SIG-M5 (cell line): ENCODE data around the gene HSPG2.

Experiments
- DNase-seq: peaks from one replicate; lab custom pipeline; 2025; lab: John Stamatoyannopoulos, UW

HSPG2 gene

DNA sequence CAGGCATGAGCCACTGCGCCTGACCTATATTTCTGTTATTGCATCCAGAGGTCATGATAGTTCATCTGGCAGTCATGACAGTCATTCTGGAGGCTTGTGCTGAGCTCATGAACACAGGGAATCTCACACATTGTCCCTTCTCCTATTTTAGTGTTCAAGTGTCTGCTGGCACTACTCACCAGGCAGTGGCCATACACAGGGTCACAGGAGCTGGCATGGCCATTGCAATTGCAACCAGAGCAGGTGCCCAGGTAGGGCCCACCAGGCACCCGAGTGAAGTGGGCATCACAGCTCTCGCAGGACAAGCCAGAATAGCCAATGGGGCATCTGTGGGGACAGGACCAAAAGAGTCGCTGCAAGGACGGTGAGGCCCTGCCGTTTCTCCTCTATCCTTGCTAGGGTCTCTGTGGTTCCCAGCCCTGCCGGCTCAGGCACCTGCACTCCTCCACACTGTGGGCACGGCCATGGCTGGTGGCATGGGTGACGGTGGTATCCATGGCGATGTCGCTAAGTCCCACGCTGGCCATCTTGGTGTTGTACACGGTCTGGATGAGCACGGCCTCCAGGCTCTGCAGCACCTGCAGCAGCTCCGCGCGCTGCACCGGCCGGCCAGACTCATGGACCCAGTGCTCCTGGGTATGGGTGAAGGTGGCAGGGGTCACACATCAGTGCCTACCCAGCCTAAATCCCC, 57.0 kb downstream of the HSPG2 start:
- DNase-seq: no peak

DNA sequence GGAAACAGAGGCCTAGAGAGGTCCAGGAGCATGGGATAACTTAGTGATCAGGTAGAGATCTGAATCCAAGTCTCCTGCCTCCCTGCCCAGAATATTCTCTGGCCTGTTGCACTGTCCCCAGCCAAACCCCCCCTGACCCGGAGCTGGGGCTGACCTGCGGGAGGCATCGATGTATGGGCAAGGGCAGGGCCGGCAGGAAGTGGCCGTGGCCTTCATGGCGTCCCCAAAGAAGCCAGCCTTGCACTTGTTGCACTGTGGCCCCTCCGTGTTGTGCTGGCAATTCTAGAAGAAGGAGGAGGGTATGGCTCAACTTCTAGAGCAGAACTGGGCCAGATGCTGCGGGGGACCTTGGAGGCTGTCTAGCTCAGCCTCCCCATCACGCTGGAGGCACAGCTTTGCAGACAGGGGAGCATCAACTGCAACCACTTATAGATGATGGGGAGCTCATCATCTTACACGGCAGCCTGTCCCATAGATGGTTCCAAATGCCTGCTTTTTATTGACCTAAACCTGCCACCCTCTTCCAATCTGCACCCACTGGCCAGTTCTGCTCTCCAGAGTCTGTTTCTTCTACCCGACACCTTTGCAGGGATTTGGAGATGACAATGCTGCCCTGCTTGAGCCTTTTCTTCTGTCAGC, 58.2 kb downstream of the HSPG2 start:
- DNase-seq: no peak

DNA sequence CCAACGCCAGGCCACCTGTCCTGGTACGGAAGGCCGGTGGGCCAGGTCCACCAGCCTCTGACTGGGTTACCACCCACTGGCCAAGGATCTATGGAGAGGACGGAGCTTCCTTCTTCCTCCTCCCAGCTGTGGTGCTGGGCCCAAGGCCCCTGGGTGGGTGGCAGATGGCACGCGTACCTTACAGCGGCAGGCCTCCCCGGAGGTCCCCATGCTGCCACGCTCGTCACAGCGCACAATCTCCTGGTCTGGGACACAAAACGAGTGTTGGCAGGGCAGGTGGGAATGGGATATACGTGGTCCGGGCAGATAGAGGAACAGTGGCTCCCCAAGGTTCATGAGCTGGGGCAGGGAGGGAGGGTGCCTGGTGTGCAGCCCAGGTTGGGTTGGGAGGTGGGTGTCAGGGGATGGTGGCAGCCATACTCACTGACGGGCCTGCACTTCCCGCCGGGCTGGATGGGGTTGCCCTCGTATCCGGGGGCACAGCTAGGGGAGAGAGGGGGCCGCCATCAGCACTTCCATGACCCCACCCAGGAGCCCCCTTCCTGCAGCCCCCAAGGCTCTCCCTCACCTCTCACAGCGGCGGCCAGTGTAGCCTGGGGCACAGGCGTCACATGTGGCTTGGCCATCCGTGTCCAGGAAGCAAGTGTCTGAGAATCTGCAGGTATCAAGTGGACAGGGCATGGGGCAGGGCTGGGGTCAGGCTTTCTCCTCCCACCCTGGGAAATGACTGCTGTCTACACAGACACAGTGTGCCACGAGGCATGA, 58.9 kb downstream of the HSPG2 start:
- DNase-seq: no peak

DNA sequence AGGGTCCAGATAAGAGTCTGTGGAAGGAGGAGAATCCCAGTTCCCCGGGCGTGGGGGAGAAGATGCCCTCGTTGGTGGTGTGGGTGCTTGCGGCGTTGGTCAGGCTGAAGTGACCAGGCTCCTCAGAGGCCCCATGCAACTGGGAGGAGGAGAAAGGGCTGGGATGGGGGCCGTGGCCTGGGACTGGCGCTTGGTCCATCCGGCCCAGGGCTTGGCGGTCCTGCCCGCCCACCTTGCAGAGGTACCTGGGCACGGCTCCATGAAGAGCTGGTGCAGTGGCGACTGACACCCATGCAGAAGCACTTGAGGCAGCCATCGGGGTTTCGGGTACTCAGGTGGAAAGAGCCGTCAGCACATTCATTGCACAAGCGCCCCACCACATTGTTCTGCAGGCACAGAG, 60.8 kb downstream of the HSPG2 start:
- DNase-seq: no peak

DNA sequence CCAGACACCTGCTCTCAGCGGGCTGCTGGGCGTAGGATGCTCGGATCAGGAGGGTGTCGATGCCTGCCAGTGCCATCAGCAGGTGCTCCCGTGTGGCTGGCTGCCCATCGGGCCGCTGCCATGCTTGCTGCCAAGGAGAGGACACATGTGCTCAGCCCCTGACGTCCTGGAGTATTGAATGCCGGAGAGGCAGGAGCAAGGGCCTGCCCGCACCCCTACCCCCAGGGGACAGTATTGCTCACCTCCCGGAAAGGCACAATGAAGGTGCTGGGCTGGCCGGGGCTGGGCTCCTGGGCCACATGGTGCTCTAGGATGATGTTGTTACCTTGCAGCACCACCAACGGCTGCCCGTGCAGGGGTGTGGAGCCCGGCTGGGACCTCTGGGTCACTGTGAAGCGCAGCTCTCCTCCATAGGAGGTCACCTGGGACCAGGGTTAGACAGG, 61.5 kb downstream of the HSPG2 start:
- DNase-seq: no peak

DNA sequence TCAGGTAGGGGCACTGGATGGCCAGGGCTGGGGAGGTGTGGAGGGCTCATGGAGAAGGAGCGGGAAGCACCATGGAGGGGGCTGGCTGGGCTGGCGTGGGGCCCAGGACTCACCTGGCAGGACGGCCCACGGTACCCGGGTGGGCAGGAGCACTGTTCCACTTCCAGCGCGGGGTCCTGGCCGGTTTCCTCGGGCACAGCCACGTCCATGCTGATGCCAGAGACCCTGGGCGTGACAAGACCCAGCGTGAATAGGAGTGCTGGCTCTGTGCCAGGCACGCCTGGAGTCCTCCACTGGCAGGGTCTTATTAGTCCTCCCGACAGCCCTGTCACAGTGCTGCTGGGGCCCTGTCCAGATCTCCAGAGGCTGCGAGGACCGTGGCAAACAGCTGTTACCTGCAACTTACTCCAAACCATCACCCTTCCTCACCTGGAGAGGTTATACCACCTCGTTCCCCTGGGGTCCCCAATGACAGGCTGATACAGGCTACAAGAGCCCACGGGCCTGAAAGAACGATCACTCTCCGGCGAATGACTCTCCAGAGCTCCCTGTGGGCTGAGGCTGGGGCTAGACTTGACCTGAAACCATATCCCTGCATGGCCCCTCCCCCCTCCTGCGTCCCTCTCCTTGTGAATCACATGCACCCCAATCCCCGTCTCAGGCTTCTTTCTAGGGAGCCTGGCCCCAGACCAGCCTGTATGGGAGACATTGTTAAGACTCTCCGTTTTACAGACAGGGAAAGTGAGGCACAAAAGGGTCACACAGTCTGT, 62.1 kb downstream of the HSPG2 start:
- DNase-seq: no peak

DNA sequence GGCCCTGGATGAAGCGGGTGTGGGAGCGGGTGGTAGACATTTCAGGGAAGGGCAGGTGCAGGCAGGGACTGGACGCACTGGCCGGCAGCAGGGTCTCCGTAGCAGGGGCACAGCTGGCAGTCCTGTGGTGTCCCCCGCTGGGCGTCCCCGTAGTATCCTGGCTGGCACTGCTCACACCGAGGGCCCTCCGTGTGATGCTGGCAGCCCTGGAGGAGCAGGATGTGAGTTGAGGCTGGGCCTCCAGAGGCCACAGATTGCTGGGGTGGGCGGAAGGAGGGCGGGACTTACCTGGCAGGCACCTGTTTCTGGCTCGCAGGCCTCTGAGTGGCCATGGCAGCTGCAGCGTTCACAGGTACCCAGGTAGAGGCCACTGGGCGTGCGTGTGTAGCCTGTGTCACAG, 62.8 kb downstream of the HSPG2 start:
- DNase-seq: no peak

DNA sequence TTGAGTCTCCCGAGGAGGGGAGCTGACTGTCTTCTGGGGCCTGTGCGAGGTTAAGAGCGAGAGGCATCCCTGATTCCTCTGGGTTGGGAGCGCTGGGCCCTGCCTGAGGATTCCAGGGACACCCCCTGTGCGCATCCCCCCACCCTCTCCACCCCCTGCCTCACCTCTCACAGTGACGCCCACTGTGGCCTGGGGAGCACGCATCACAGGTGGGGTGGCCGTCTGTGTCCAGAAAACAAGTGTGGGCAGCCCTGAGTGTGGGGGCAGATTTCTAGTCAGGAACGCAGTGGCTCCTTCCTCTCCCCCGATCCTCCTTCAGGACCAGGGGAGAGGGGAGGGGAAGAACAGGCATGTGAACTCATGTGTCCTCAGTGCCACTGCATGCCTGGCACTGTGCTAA, 63.3 kb downstream of the HSPG2 start:
- DNase-seq: no peak

DNA sequence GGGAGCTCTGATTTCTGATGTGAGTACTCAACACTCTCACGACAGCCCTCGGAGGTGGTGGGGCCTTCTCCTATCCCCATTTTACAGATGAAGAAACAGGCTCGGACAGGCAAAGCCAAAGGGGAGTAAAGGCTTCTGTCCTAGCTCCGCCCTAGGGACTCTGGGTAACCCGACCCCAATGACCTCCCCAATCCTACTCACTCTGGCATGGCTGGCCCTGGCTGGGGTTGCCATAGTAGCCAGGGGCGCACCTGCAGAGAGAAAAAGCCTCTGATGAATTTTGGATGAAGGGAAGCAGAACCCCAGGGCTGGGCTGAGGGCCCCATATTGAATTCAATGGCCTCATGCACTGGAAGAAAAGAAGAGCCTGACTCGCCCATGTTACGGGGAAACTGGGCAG, 63.9 kb downstream of the HSPG2 start:
- no peak for DNase-seq

DNA sequence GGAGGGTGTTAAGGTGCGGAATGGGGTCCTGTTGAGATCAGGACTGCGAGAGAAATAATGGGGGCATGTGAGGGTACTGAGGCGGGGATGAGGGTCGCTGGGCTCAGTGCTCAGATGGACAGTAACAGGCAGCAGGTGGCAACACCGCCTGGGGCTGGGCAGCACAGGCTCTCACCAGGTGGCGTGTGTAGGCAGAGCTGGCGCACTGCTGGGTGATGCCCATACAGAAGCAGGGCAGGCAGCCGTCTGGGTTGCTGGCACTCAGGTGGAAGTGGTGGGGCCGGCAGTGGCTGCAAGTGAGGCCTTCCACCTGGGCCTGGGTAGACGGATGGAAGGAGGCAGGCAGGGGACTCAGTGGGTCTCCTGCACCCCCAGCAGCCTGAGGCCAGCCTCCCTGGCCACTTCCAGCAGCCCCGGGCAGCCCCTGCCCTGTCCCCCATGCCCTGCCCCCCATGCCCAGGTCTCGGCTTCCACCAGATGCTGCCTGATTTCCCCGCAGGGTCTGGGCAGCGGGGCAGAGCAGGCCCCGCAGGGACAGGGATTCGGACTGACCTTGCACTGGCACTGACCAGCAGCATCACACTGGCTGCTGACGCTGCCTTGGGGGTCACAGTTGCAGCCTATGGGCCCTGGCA, 64.5 kb downstream of the HSPG2 start:
- no peak for DNase-seq

DNA sequence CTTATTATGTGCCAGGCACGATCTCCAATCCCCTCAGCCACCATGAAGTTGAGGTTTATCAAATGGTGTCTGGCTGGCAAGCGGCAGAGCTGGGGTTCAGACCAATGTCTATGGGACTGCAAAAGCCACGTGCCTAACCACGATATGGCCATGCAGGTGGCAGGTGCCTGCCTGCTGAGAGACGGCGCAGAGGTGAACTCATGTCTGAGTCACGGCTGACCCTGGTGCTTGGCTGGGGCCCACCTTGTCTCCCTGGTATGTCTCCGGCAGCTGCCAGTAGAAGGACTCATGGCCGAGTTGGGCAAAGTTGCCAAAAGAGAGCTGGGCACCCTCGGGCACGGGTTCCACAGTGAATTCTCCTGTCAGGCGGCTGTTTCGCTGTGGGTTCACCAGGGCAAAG, 65.2 kb downstream of the HSPG2 start:
- DNase-seq: no peak

DNA sequence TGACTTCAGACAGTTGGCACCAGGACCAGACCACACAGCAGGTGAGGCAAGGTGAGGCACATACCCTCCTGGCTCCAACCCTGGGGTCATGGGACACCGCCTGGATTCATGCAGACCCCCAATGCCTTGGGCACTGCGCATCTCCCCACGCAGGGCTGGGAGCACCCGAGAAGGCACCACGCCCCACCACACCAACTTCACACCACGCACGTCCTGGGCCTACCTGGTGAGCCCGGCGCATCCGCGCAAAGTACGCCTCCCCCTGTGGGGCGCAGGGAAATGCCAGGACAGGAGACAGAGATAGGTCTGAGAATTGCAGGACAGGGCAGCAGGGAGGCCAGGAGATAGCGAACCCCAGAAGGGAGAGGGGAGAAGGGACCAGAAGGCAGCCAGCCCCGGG, 66.5 kb downstream of the HSPG2 start:
- no peak for DNase-seq

DNA sequence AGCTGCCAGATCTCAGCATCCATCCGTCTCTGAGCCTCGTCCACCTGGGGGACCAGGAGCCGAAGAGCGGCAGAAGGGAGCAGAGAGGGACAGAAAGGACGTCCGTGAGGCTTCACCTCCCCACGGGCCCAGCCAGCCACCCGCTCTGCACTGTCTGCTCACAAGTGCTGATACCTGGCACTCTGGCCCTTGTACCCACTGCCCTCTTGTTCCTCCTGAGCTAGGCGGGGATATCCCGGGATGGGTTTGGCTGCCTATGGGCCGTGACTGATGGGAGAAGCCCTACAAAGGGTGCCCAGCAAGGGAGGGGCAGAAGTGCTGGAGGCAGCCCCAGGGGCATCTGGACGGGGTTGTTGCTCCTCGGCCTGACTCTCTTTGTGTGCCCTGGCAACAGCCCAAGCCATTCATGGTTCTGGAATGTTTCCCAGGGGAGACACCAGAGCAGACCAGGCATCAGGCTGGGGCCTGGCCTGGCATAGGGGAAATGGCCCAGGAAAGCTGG, 67.4 kb downstream of the HSPG2 start:
- DNase-seq: no peak

DNA sequence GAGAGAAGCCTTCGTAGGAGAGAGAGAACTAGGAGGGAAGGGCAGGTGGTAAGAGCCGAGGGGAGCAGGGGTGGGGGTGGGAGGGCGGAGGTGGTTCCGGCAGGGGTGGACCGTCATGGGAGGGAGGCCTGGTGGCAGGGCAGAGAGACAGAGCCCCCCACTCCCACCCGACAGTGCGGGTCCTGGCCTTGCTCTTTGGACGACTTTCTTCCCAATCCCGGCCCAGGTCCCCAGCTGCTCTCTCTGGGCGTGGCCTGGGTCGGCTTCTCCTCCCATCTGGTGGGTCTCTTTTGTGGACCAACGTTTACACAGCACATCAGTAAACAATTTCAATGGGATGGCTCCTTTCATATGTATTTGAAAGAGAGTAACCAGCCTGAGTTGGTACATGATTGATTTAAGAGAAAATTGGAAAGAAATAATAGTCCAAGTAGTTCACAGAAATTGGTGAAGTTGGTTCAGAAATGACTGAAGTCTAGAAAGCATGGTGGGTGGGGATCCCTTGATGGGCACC, 68.1 kb downstream of the HSPG2 start:
- DNase-seq: no peak

DNA sequence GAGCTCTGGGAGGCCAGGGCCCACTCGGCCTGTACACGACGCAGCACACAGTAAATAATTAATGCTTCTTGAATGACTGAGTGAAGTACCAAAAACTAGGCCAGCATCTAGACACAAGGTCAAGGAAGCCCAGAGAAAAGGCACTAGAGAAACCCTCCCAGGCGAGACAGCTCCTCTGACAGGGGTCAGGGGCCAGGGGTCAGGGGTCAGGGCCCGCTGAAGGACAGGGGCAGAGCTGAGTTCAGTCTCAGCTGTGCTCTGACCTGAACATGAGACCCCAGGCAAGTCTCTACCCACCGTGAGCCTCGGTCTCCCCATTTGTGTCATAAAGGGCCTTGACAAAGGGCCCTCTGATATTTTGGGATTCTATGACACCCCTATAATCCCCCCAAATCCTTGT, 68.6 kb downstream of the HSPG2 start:
- DNase-seq: no peak

DNA sequence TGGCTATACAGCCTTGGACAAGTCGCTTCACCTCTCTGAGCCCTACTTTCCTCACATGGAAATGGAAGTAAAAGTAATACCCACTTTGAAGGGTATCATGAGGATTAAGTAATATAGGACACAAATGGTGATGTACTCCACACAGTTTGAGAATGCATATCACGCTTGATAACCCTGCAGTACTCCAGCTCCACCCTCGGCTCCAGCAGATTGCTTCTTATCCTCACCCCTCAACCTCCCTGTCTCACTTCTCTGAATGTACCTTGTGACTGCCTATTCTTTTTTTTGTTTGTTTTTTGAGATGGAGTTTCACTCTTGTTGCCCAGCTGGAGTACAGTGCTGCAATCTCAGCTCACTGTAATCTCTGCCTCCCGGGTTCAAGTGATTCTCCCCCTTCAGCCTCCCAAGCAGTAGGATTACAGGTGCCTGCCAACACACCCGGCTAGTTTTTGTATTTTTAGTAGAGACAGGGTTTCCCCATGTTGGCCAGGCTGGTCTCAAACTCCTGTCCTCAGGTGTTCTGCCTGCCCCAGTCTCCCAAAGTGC, 69.6 kb downstream of the HSPG2 start:
- DNase-seq: no peak

DNA sequence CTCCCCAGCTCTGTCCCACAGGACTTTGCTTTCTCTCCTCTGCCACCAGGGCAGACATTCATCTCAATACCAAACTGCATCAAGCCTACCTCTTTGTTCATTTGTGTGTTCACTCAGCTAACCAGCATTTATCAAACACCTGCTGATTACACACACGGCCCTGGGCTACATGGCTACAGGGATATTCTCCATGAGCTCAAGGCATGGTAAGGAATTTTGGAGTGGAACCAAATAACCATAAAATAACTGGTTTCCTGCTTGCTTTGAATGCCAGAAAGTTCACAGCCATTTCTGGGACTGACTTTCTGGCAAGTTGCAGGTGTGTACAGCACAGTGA, 70.4 kb downstream of the HSPG2 start:
- no peak for DNase-seq

DNA sequence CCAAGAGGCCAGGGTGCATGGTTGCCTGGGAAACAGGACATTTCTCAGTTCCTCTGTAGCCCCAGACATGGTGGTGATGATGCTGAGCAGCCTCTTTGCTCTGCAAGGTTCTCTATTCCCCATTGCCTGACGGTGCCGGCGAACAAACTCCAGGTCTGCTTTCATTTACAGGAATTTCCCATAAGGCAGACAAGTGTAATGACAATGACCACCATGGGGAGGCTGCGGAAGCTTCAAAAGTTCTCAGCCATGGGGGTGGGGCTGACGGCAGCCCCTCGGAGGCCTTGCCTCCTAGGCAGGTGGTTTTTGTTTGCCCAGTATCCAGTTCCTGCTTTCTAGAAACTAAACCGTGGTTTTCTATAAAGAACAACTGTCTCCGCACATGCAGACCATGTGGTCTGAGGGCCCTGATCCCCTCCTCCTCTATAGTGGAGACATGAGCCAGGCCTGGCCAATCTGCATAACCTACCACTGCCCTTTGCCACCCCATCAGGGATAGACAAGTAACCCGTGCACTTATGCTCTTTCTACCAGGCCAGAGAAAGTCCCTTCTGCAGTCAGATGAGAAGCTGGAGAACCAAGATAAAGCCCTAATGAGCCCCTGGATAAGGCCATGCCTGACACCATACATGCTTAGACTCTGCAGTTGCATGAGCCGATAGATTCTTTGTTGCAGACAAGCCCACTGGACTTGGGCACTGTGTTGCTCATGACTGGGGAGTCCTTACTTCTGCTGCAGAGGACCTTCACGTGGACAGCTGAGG, 71.0 kb downstream of the HSPG2 start:
- no peak for DNase-seq

DNA sequence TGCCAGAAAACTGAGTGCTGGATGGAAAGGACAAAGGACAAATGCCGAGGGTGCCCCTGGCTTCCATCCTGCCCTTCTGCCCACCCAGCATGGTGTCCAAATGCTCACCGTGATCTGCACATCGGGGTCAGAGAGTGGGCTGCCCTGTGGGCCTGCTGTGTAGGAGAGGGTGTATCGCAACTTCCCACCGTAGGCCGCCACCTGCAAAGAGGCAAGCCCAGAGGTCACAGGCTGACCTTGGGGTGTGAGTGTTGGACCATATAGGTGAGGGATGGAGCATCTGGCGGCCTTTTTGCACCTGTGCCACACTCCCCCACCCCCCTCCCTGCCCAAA, 71.5 kb downstream of the HSPG2 start:
- no peak for DNase-seq

DNA sequence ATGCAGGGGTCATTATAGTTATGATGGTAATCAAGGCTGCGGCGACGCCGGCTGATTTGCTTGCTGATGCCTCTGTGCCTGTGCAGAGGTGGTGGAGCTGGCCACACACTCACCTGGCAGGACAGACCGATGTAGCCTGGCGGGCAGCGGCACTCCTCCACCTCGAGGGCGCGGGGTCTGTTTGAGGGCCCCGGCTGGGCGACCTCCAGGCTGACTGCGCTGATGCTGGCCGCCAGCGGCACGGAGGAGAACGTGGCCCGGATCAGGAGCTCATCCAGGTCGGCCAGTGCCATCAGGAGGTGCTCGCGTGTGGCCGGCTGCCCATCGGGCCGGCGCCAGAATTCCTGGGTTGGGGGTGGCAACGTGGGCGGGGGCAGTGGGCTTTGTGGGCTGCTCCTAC, 72.4 kb downstream of the HSPG2 start:
- no peak for DNase-seq

DNA sequence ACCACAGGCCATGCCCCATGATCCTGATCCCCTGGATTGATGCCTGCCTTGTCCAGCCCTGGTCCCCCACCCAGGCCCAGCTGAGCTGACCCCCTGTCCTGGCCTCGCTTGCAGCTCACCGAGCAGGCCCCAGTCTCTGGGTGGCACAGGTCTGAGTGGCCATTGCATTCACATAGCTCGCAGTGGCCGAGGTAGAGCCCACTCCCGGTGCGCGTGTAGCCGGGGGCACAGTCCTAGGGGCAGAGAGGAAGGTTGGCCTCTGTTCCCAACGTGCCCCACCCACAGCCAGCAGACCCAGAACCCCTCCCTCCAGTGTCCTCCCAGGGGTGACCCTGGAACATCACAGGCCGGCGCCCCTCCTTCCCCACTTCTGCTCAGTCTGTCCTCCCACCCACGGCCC, 73.1 kb downstream of the HSPG2 start:
- DNase-seq: no peak
